Large intestine (tissue), 3 donors: ENCODE measurements around the gene GNAS-AS1. TPM values are rescaled to one million over a fixed set of nuclear protein-coding genes. Genes with fewer than 3 reads are reported as not detected.

Experiments used
- DNase-seq, 2 donors: peaks; one replicate each; pipeline versions ENCODE4 v3.0.0 to v3.0.0-alpha.2; 2013
- H3K27ac ChIP-seq: one replicate; pipeline ENCODE4 v1.5.1; 2013; ENCODE audit warnings: low read length
- H3K27me3 ChIP-seq: 2 replicates; pipeline ENCODE4 v1.6.1; 2013; ENCODE audit warnings: low read length; ENCODE audit not compliant: control insufficient read depth, insufficient read depth
- H3K36me3 ChIP-seq: 2 replicates; pipeline ENCODE4 v1.6.1; 2013; ENCODE audit warnings: low read length; ENCODE audit not compliant: control insufficient read depth, insufficient read depth
- H3K4me1 ChIP-seq: one replicate; pipeline ENCODE4 v1.6.1; 2013; ENCODE audit warnings: low read length; ENCODE audit not compliant: control insufficient read depth, insufficient read depth
- H3K4me3 ChIP-seq: one replicate; pipeline ENCODE4 v1.5.1; 2013; ENCODE audit warnings: low read length
- H3K9me3 ChIP-seq: one replicate; pipeline ENCODE4 v1.6.1; 2013; ENCODE audit warnings: mild to moderate bottlenecking, low read depth, low read length, moderate library complexity; ENCODE audit not compliant: control insufficient read depth
- WGBS: methylation state at CpG from one replicate; pipeline ENCODE4 v1.1.5; 2013; ENCODE audit warnings: low lambda C conversion rate; ENCODE audit not compliant: insufficient coverage; 5-methylcytosine and 5-hydroxymethylcytosine counted together
- polyA plus RNA-seq: library from polyadenylated mRNA; unstranded; fragments of 120-200 nt; gene quantifications from one replicate; pipeline ENCODE4 v1.2.1, GENCODE V29; 2013

Gene GNAS-AS1
- polyA plus RNA-seq, 1 donor: 0.40 TPM

DNA sequence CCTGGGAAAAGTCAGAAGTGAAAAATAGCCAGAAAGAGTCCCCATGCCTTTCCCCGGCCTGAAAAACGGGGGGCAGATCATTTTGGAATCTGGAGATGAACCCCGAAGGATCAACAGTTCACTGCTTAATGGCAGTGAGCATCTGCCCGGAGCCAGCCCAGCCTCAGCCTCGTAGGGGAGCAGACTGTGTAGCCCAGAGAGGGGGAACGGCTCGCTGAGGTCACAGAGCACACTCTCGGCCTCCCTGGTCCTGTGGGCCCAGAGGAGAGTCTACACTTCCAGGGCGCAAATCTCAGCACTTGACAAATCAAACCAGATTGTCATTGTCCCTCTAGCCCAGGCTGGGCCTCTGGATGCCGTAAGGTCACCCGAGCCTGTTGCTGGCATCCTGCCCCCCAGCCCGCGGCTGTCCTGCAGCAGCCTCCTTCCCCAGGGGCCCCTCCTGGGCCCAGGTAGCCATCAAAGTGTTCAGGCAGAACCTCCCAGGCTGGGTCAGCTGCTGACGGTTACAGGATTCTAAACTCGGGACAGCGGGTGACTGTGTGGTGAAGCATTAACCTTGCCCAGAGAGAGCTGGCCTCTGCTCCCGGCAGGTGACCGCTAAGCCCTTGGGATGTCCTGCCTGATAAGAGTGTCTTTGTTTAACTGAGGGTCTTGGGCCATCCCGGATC is 56.1 kb downstream of the GNAS-AS1 start:
- H3K27me3 ChIP-seq: peaks cover 6% of the 10 kb centered on the region
- H3K9me3 ChIP-seq: no peaks in the 10 kb centered on the region
- no peak overlapping the region for H3K27ac ChIP-seq
- no peak overlapping the region for H3K4me3 ChIP-seq
- no peaks in the 10 kb centered on the region for H3K4me1 ChIP-seq
- no CpG with 5 or more reads among the region's 19 CpGs for WGBS
- no peaks in the 10 kb centered on the region for H3K36me3 ChIP-seq
- no peak for DNase-seq

DNA sequence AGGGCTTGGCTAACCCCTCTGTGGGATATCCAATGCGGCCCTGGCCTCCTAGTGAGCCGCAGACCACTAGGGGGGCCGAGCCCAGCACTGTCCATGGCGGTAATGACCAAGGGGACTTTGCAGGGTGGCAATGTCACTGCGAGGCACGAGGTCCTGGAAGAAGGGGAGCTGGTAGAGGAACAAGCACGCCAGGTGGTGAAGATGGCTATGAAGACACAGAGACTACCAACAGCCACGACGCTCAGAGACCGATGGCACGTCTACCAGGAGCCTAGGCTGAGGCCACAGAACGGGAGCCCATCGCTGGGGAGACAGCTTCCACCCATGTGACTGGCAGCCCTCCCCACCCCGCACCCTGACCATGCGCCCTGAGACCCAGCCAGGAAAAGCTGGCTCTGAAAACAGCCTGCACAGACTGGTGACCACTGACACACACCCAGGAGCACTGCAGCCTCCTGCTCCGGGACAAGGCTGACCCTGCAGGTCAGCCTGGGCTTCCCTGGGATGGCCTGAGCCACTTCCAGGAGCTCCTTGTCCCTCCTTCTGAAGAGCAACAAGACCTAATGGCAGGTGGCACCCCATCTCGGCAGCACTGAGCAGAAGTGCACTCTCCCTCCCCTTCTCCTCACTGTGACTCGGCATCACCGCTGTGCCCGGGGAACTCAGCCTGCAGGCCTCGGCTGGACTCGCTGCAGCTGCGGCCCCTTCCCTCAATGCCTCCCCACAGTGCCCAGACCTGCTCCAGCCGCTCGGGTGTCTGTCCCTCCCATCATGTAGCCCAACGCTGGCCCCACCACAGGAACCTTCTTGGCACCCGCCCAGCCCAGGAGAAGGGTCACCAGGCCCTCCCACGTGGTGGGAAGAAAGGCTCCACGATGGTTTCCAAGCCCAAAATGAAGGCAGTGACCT is 56.9 kb downstream of the GNAS-AS1 start:
- WGBS: no CpG with 5 or more reads among the region's 29 CpGs
- Histone ChIP-seq H3K36me3 (no peaks in the 10 kb centered on the region), H3K9me3 (no peaks in the 10 kb centered on the region), H3K4me3 (no peak overlapping the region), H3K27ac (no peak overlapping the region), H3K4me1 (no peaks in the 10 kb centered on the region), H3K27me3 (peaks cover 8% of the 10 kb centered on the region)
- DNase-seq: no peak

DNA sequence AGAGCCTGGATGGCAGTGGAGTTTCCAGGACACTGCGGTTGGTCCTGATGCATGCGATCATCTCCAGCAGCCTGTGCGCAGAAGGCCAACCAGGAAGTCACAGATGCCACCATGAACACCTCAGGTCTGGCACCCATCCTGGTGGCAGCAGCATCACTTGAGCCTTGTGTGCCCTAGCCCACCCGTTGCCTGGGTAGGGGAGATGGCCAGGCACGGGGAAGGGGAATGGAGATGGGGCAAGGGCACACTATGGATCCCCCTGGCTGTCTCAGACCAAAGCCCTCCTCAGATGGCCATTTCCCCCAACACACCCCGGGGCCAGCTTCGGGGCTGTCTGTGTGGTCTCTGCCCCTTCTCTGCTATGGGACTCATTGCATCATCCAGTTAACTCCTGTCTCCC is 58.3 kb downstream of the GNAS-AS1 start:
- no peaks in the 10 kb centered on the region for H3K36me3 ChIP-seq
- no peaks in the 10 kb centered on the region for H3K4me1 ChIP-seq
- peaks cover 10% of the 10 kb centered on the region for H3K27me3 ChIP-seq
- DNase-seq: no peak
- WGBS: no CpG with 5 or more reads among the region's 7 CpGs
- H3K9me3 ChIP-seq: no peaks in the 10 kb centered on the region
- no peak overlapping the region for H3K27ac ChIP-seq
- H3K4me3 ChIP-seq: no peak overlapping the region

DNA sequence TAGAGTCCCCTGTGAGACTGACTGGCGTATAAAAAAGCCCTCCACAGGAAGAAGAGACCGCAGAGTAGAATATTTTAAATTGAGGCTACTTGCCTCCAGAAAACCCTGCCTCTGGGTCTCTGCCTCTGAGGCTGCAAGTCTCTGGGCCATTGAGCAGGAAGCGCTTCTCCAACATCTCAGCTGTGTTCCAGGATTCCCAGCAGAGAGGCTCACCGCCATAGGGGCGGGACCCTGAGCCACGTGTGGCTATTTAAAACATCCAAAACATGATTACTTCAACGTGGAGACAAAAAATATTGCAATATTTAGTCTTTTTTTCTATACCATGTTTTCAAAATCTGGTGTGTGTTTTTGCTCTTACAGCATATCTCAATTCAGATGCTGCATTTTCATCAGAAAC is 59.4 kb downstream of the GNAS-AS1 start:
- 14% methylated on average over 1 of the region's 7 CpGs for WGBS
- Histone ChIP-seq H3K27me3 (peaks cover 10% of the 10 kb centered on the region), H3K9me3 (no peaks in the 10 kb centered on the region), H3K4me3 (no peak overlapping the region), H3K27ac (no peak overlapping the region), H3K36me3 (no peaks in the 10 kb centered on the region), H3K4me1 (no peaks in the 10 kb centered on the region)
- no peak for DNase-seq

DNA sequence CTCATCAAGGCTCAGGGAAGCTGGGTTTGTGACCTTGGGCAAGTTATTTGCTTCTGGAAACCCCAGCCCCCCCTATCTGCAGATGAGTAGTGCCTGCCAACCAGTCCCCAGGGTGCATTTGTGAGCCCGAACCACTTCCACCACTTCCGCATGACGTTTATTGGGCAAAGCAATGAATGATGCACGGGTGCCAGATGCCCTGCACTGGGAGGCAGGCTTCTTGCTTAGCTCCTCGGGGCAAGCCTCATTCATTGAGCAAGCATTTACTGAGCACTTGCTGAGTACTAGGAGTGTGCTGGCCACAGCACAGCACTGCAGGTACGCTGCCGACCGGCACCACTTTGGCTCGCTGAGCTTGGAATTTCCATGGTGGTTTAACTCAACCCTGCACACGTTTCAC is 60.2 kb downstream of the GNAS-AS1 start:
- no peaks in the 10 kb centered on the region for H3K4me1 ChIP-seq
- DNase-seq: no peak
- no CpG with 5 or more reads among the region's 10 CpGs for WGBS
- H3K27ac ChIP-seq: no peak overlapping the region
- H3K36me3 ChIP-seq: no peaks in the 10 kb centered on the region
- H3K27me3 ChIP-seq: peaks cover 10% of the 10 kb centered on the region
- H3K9me3 ChIP-seq: no peaks in the 10 kb centered on the region
- H3K4me3 ChIP-seq: no peak overlapping the region

DNA sequence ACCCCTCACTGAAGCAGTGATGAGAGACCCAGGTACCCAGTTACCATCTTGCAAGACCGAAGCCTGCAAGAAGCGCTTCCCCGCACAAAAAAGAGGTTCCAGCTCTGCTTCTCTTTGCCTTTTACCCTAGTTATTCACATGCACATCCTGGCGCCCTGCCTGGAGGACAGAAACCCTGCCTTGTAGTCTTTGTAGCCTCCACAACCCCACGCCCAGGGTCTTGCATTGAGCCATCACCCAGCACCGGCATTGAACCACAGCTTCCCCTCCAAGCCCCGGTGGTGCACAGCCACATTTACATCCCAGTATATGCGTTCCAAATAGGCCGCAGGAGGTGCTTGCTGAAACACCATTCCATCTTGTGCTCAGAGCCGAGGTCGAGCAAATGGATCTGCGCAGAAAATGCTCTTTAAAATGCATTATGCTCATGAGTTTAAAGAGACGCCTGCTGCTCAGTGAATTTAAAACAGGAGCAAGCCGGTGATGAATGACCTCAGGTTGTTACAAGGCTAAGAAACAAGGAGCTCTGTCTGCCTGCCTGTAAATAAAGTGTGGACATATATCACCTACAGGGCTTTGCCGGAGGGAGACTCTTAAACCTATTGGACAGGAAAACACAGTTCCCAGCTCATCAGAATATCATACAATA is 61.7 kb downstream of the GNAS-AS1 start:
- H3K36me3 ChIP-seq: no peaks in the 10 kb centered on the region
- no peaks in the 10 kb centered on the region for H3K4me1 ChIP-seq
- no peak for DNase-seq
- H3K9me3 ChIP-seq: no peaks in the 10 kb centered on the region
- no CpG with 5 or more reads among the region's 15 CpGs for whole genome bisulfite sequencing
- no peak overlapping the region for H3K27ac ChIP-seq
- no peak overlapping the region for H3K4me3 ChIP-seq
- peaks cover 7% of the 10 kb centered on the region for H3K27me3 ChIP-seq

DNA sequence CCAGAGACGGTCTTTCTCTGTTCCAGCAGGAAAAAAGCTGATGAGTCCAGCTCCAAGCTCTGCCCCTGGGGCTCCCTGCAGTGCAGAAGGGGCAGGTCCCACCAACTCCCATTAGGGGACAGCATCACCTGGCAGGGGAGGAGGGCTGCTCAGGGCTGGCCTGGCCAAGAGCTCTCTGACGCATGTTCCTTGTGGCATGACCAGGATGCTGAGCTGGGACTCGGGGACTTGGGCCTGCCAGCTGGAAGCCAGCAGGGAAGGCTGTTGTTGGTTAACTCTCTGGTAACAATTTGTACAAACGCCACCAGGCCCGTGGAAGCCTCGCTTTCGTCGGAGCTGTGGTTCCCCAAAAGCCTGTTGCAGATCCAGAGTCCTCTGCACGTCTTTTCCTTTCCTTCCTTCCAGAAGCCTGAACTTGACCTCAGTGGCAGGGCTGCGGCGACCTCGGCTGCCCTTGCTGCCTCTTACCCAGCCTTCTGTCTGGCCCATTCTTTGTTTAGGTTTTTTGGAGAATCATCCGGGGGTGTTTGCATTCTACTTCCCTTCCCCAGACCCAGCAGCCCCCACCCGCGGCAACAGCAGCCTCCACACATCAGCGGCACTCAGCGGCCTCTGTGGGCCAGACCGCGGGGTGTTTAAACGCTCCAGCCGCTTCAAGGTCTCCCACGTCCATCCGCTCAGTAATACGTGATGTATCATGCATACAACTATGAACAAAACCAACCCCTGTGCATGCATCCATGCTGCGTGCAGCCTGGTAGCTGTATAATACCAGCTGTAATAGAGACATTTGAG is 63.3 kb downstream of the GNAS-AS1 start:
- WGBS: 80% methylated on average over 1 of the region's 25 CpGs
- H3K9me3 ChIP-seq: no peaks in the 10 kb centered on the region
- no peak overlapping the region for H3K27ac ChIP-seq
- DNase-seq: no peak
- peaks cover 7% of the 10 kb centered on the region for H3K27me3 ChIP-seq
- no peaks in the 10 kb centered on the region for H3K4me1 ChIP-seq
- H3K36me3 ChIP-seq: no peaks in the 10 kb centered on the region
- H3K4me3 ChIP-seq: no peak overlapping the region

DNA sequence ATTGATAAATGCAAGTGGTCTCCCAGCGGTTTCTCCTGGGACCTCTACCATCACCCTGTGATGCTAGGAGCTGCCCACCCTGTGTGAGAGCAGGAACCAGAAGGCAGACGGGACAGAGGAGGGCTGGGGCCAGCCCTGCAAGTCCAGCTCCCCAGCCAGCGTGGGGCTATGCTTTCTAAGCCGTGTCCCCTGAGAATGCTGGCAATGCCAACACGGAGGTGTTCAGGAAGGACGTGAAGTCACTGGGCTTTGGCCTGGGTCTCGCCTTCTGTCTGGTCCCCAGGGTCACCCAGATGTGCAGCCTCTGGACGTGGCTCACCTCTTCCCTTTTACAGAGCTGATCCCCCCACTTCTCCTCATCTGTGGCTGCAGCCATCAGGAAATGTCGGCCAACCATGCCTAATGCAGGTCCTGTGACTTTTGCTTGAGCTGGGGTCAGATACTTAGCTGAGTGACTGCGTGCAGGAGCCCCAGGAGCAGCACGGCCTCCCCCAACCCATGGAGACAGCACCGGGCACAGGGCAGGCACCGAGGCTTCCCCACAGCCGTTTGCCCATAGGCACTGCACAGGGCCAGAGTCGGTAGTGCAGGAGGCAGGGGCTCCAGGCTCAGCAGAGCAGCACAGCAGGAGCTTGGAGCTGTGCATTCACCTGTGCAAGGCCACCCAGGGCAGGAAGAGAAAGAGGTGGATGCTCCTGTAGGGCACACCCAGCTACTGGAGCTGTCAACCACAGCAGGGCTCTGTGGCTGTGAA is 66.2 kb downstream of the GNAS-AS1 start:
- no CpG with 5 or more reads among the region's 15 CpGs for WGBS
- peaks cover 16% of the 10 kb centered on the region for H3K27me3 ChIP-seq
- no peaks in the 10 kb centered on the region for H3K4me1 ChIP-seq
- no peaks in the 10 kb centered on the region for H3K9me3 ChIP-seq
- no peaks in the 10 kb centered on the region for H3K36me3 ChIP-seq
- H3K27ac ChIP-seq: no peak overlapping the region
- no peak for DNase-seq
- H3K4me3 ChIP-seq: no peak overlapping the region

DNA sequence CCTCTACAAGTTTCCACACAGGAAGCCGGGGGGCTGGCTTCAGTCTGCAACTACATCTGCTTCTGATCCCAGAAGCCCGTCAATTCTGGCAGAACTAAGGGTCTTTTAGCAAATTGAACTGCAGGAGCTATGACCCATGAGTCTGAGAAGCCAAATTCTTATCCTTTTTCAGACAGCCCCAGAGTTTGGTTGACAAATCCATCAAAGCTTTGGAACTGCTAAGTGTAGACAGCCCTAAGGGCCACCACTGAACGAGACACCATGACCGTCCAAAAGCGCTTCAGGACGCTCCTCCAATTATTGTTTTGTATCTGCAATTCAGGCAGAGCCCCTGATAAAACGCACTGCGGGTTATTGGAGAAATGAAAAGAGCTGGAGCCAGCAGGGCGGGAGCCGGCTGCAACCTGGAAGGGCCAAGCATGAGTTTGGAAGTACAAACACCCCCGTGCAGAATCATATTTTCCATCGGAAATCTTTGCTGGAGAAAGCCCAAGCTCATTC is 67.1 kb downstream of the GNAS-AS1 start:
- WGBS: 100% methylated on average over 1 of the region's 12 CpGs
- peaks cover 16% of the 10 kb centered on the region for H3K27me3 ChIP-seq
- H3K4me3 ChIP-seq: no peak overlapping the region
- H3K36me3 ChIP-seq: no peaks in the 10 kb centered on the region
- H3K4me1 ChIP-seq: no peaks in the 10 kb centered on the region
- no peaks in the 10 kb centered on the region for H3K9me3 ChIP-seq
- no peak overlapping the region for H3K27ac ChIP-seq
- no peak for DNase-seq
